ENCODE results near the gene CCDC33.

GRCh38 chr15:74206801-74207281 is 29.3 kb upstream of the CCDC33 start:
- TF ChIP-seq YY1 (IDR thresholded peaks at IDR 0.05; ENCODE audit: insufficient read depth, insufficient read length) (no peak), ZNF274 (IDR thresholded peaks at IDR 0.05; ENCODE audit: low read depth, low read length) (no peak), SUZ12 (IDR thresholded peaks at IDR 0.05; ENCODE audit: extremely low read depth, insufficient read depth, insufficient read length) (no peak)
